Upper lobe of left lung (tissue), 6 donors: ENCODE results near the gene SMTNL2. TPM values are rescaled to one million over a fixed set of nuclear protein-coding genes. Genes with fewer than 3 reads are reported as not detected.
"Not testable (repeated sequence)": the region's sequence is repeated elsewhere in the genome, so short reads cannot be mapped to it uniquely, and the experiment has no call there.

Experiments
- ATAC-seq, 2 donors: fragments of 200-7000 bp; cut with Tn5 transposase; one replicate each; pipeline ENCODE4 v1.9.1; 2022; ENCODE audit warnings: mild to moderate bottlenecking in 2 of 2, moderate library complexity in 2 of 2; ENCODE audit not compliant: low FRiP score in 2 of 2
- DNase-seq, 2 donors: peaks; one replicate each; pipeline ENCODE4 v3.0.0-alpha.2; 2019 to 2020
- H3K27ac ChIP-seq, 4 donors: fragments of 200-600 bp; sonication (generic); one replicate each; pipeline ENCODE4 v1.5.1; 2016 to 2019
- H3K27me3 ChIP-seq, 4 donors: fragments of 200-600 bp; sonication (generic); one replicate each; pipeline ENCODE4 v1.5.1; 2017 to 2019
- H3K36me3 ChIP-seq, 4 donors: fragments of 200-600 bp; sonication (generic); one replicate each; pipeline ENCODE4 v1.5.1; 2016 to 2019
- H3K4me1 ChIP-seq, 4 donors: fragments of 200-600 bp; sonication (generic); one replicate each; pipeline ENCODE4 v1.5.1; 2018 to 2019
- H3K4me3 ChIP-seq, 4 donors: fragments of 200-600 bp; sonication (generic); one replicate each; pipeline ENCODE4 v1.5.1; 2017 to 2019; ENCODE audit warnings: mild to moderate bottlenecking in 2 of 4, moderate library complexity in 1 of 4
- H3K9me3 ChIP-seq, 4 donors: fragments of 200-600 bp; sonication (generic); one replicate each; pipeline ENCODE4 v1.5.1; 2018 to 2019
- EP300 ChIP-seq, 4 donors: sonication (generic); formaldehyde crosslinking; IDR thresholded peaks; one replicate each; pipeline ENCODE4 v1.5.1; 2017; ENCODE audit warnings: antibody characterized with exemption in 4 of 4, control low read depth in 2 of 4
- POLR2A ChIP-seq, 4 donors: fragments of 450-650 bp; IDR thresholded peaks; one replicate each; pipeline ENCODE4 v1.5.1; 2016 to 2017; ENCODE audit warnings: antibody characterized with exemption in 4 of 4, mild to moderate bottlenecking in 2 of 4
- POLR2AphosphoS5 ChIP-seq, 2 donors: sonication (generic); formaldehyde crosslinking; IDR thresholded peaks; one replicate each; pipeline ENCODE4 v1.5.1; 2017; ENCODE audit warnings: antibody characterized with exemption in 2 of 2
- WGBS, 2 donors: methylation state at CpG; one replicate each; pipeline ENCODE4 v1.1.5; 2017 to 2018; 5-methylcytosine and 5-hydroxymethylcytosine counted together
- small RNA-seq, 4 donors: library from RNA; depleted of rRNA; stranded (forward); fragments of <200 nt; gene quantifications; one replicate each; pipeline ENCODE3, GENCODE V24; 2016
- total RNA-seq, 6 donors: library from RNA; depleted of rRNA in 4 of 6; stranded (reverse); fragments of >200 nt in 4 of 6; gene quantifications; one replicate each; pipeline versions ENCODE4 v1.1.0 to v1.2.1, GENCODE V29; 2016 to 2021
- TF ChIP-seq, protein P1 (sequence below), 6 experiments: fragments of 450-650 bp in 4 of 6; fragments of 200-600 bp in 2 of 6; sonication (generic) in 2 of 6; IDR thresholded peaks; one replicate each; pipeline ENCODE4 v1.5.1; 2016 to 2019; ENCODE audit warnings: antibody characterized with exemption in 6 of 6
- donor health status: DM: no; HTN: no; CAD: no; lungs with moderate emphysema.
- donor health status: DM: no; HTN: yes; CAD: no; lungs with severe emphysema.

Gene SMTNL2
- total RNA-seq, 6 donors from 2014 or later: 0.49 to 7.3 (median 3.6) TPM

- DNase-seq: no peak
- Histone ChIP-seq H3K27me3 (no peaks in the 10 kb centered on the region), H3K36me3 (no peaks in the 10 kb centered on the region), H3K4me3 (no peak overlapping the region), H3K9me3 (no peaks in the 10 kb centered on the region), H3K27ac (no peak overlapping the region), H3K4me1 (no peaks in the 10 kb centered on the region)
- no peak for TF ChIP-seq POLR2A (IDR thresholded peaks at IDR 0.05)
- TF ChIP-seq, protein P1, sequence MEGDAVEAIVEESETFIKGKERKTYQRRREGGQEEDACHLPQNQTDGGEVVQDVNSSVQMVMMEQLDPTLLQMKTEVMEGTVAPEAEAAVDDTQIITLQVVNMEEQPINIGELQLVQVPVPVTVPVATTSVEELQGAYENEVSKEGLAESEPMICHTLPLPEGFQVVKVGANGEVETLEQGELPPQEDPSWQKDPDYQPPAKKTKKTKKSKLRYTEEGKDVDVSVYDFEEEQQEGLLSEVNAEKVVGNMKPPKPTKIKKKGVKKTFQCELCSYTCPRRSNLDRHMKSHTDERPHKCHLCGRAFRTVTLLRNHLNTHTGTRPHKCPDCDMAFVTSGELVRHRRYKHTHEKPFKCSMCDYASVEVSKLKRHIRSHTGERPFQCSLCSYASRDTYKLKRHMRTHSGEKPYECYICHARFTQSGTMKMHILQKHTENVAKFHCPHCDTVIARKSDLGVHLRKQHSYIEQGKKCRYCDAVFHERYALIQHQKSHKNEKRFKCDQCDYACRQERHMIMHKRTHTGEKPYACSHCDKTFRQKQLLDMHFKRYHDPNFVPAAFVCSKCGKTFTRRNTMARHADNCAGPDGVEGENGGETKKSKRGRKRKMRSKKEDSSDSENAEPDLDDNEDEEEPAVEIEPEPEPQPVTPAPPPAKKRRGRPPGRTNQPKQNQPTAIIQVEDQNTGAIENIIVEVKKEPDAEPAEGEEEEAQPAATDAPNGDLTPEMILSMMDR (IDR thresholded peaks at IDR 0.05): no peak
- TF ChIP-seq POLR2AphosphoS5 (IDR thresholded peaks at IDR 0.05): no peak
- no peak for TF ChIP-seq EP300 (IDR thresholded peaks at IDR 0.05)
- WGBS, 2 donors: 21 to 37% methylated on average over 2 of the region's 2 CpGs
- no peak for ATAC-seq
These were observed 64.4 kb downstream of the SMTNL2 start for GRCh38 chr17:4648741-4649140.

DNA sequence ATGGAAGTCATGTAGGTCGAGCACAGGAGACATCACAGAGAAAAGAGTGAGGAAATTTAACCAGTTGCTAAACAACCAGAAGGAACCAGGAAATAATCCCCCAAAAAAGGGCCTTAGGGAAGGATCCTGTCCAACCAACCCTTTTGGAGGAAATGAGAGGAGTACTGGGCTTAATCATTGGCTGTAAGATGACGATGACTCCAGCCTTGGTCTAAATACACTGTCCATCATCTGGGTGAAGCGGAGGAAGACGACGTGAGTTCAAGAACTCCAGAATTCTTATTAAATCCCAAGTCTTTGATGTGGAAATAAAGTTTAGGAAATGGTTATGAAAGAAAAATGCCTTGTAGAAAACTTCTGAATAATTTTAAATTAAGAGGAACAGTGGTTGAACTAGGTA lies 68.7 kb downstream of the SMTNL2 start:
- WGBS, 2 donors: 70 to 75% methylated on average over 5 of the region's 5 CpGs
- ATAC-seq (no peak), DNase-seq (no peak)
- H3K4me3 ChIP-seq: no peak overlapping the region
- no peaks in the 10 kb centered on the region for H3K4me1 ChIP-seq
- no peaks in the 10 kb centered on the region for H3K9me3 ChIP-seq
- H3K27ac ChIP-seq: no peak overlapping the region
- TF ChIP-seq POLR2A (IDR thresholded peaks at IDR 0.05): no peak
- no peak for TF ChIP-seq POLR2AphosphoS5 (IDR thresholded peaks at IDR 0.05)
- TF ChIP-seq, protein P1 (IDR thresholded peaks at IDR 0.05): no peak
- TF ChIP-seq EP300 (IDR thresholded peaks at IDR 0.05): no peak
- H3K27me3 ChIP-seq: no peaks in the 10 kb centered on the region
- H3K36me3 ChIP-seq: no peaks in the 10 kb centered on the region

DNA sequence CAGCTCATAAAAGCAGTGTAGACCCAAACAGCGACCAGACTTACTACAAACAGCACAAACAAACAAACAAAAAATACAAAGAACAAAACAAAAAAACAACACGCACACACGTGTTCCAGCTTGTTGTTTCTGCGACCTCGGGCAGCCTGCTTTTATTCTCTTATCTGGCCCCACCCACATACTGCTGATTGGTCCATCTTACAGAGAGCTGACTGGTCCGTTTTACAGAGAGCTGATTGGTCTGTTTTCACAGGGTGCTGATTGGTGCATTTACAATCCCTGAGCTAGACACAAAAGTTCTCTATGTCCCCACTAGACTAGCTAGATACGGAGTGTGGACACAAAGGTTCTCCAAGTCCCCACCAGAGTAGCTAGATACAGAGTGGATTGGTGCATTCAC lies 71.6 kb downstream of the SMTNL2 start:
- 87 to 91% methylated on average over 7 of the region's 7 CpGs for WGBS, 2 donors
- H3K4me3 ChIP-seq, H3K9me3 ChIP-seq, H3K36me3 ChIP-seq, H3K27ac ChIP-seq, ATAC-seq, H3K4me1 ChIP-seq, H3K27me3 ChIP-seq, DNase-seq: not testable (repeated sequence)

GRCh38 chr17:4657678-4658077 lies 73.3 kb downstream of the SMTNL2 start:
- H3K27ac ChIP-seq: no peak overlapping the region
- no peak overlapping the region for H3K4me3 ChIP-seq
- no peak for DNase-seq
- H3K36me3 ChIP-seq: no peaks in the 10 kb centered on the region
- no peaks in the 10 kb centered on the region for H3K9me3 ChIP-seq
- H3K4me1 ChIP-seq: no peaks in the 10 kb centered on the region
- no peak for TF ChIP-seq POLR2A (IDR thresholded peaks at IDR 0.05)
- TF ChIP-seq EP300 (IDR thresholded peaks at IDR 0.05): no peak
- no peak for TF ChIP-seq POLR2AphosphoS5 (IDR thresholded peaks at IDR 0.05)
- TF ChIP-seq, protein P1 (IDR thresholded peaks at IDR 0.05): no peak
- no peaks in the 10 kb centered on the region for H3K27me3 ChIP-seq
- ATAC-seq: no peak
- WGBS, 2 donors: 90% methylated on average over 2 of the region's 2 CpGs

Small RNAs within 50 kb of the gene (small RNA-seq; reads per million reads assigned to genes)
- 0 reads per million in 4 donors for gene RNU6-955P

Other genes starting within 250 kb of the SMTNL2 start
- 10 to 100 TPM; 24.5 to 45.8 (median 35.8) TPM for gene UBE2G1, start 217.9 kb upstream of the SMTNL2 start, total RNA-seq
- under 1 TPM in 5 of 6 donors, not detected in 1; 0.22 to 0.91 (median 0.52) TPM for gene SPNS3, start 150.6 kb upstream of the SMTNL2 start, total RNA-seq
- gene SPNS2, start 85.6 kb upstream of the SMTNL2 start, total RNA-seq: 10 to 100 TPM; 41.8 to 89.1 (median 55.2) TPM
- 100 to 1,000 TPM in 1 of 6 donors, 10 to 100 TPM in 5; 45.2 to 151 (median 57.3) TPM for gene MYBBP1A, start 29.1 kb upstream of the SMTNL2 start, total RNA-seq
- gene GGT6, start 24.0 kb upstream of the SMTNL2 start, total RNA-seq: 10 to 100 TPM in 3 of 6 donors, 1 to 10 TPM in 3; 3.8 to 18.7 (median 9.7) TPM
- 10 to 100 TPM in 3 of 6 donors, 1 to 10 TPM in 3; 2.4 to 26.0 (median 10.0) TPM for gene ALOX15, start 57.1 kb downstream of the SMTNL2 start, total RNA-seq
- 10 to 100 TPM; 14.6 to 67.1 (median 34.2) TPM for gene PELP1, start 119.6 kb downstream of the SMTNL2 start, total RNA-seq
- 100 to 1,000 TPM in 5 of 6 donors, 10 to 100 TPM in 1; 67.3 to 336 (median 176) TPM for gene ARRB2, start 126.1 kb downstream of the SMTNL2 start, total RNA-seq
- gene MED11, start 146.9 kb downstream of the SMTNL2 start, total RNA-seq: 10 to 100 TPM; 18.4 to 33.4 (median 24.2) TPM
- gene ZMYND15, start 155.3 kb downstream of the SMTNL2 start, total RNA-seq: 10 to 100 TPM in 4 of 6 donors, 1 to 10 TPM in 2; 3.5 to 22.8 (median 11.9) TPM
- gene CXCL16, start 155.4 kb downstream of the SMTNL2 start, total RNA-seq: 100 to 1,000 TPM in 3 of 6 donors, 10 to 100 TPM in 3; 62.9 to 281 (median 122) TPM
- not detected for gene TM4SF5, start 187.4 kb downstream of the SMTNL2 start, total RNA-seq
- gene VMO1, start 201.8 kb downstream of the SMTNL2 start, total RNA-seq: 10 to 100 TPM in 4 of 6 donors, 1 to 10 TPM in 1, not detected in 1; 3.1 to 28.8 (median 13.4) TPM
- gene GLTPD2, start 204.4 kb downstream of the SMTNL2 start, total RNA-seq: under 1 TPM in 2 of 6 donors, not detected in 4; 0.24 to 0.97 TPM
- 100 to 1,000 TPM in 4 of 6 donors, 10 to 100 TPM in 2; 44.0 to 149 (median 110) TPM for gene PSMB6, start 211.6 kb downstream of the SMTNL2 start, total RNA-seq
- gene PLD2, start 222.6 kb downstream of the SMTNL2 start, total RNA-seq: 10 to 100 TPM; 15.0 to 51.3 (median 37.6) TPM
- 100 to 1,000 TPM in 4 of 6 donors, 10 to 100 TPM in 2; 52.3 to 311 (median 136) TPM for gene MINK1, start 248.8 kb downstream of the SMTNL2 start, total RNA-seq